Loucy (cell line): ENCODE measurements around the gene ZNF783.

Experiments
- H2AFZ ChIP-seq: fragments of 200-600 bp; sonication (generic); 2 replicates; pipeline ENCODE4 v1.6.0; 2016; ENCODE audit warnings: antibody characterized with exemption, mild to moderate bottlenecking, low read length, moderate library complexity
- H3F3A ChIP-seq: fragments of 200-600 bp; 2 replicates; pipeline ENCODE4 v1.6.0; 2016; ENCODE audit warnings: antibody characterized with exemption, low read depth, mild to moderate bottlenecking
- H3K27me3 ChIP-seq: fragments of 200-600 bp; sonication (generic); 2 replicates; pipeline ENCODE4 v1.6.1; 2014; ENCODE audit warnings: low read length, mild to moderate bottlenecking; ENCODE audit not compliant: insufficient read depth, poor library complexity, severe bottlenecking
- H3K36me3 ChIP-seq: fragments of 200-600 bp; sonication (generic); 2 replicates; pipeline ENCODE4 v1.6.1; 2016; ENCODE audit warnings: low read length; ENCODE audit not compliant: insufficient read depth
- H3K4me1 ChIP-seq: fragments of 200-600 bp; sonication (generic); 2 replicates; pipeline ENCODE4 v1.5.1; 2014; ENCODE audit warnings: low read length, mild to moderate bottlenecking; ENCODE audit not compliant: insufficient read depth, poor library complexity, severe bottlenecking
- H3K4me2 ChIP-seq: fragments of 200-600 bp; sonication (generic); 2 replicates; pipeline ENCODE4 v1.6.0; 2014; ENCODE audit warnings: antibody characterized with exemption, low read length, low read depth, mild to moderate bottlenecking; ENCODE audit not compliant: poor library complexity, severe bottlenecking
- H3K4me3 ChIP-seq: fragments of 200-600 bp; sonication (generic); 2 replicates; pipeline ENCODE4 v1.5.1; 2014; ENCODE audit warnings: low read length, mild to moderate bottlenecking, mixed read lengths; ENCODE audit not compliant: poor library complexity, severe bottlenecking
- H3K79me2 ChIP-seq: fragments of 200-600 bp; sonication (generic); 2 replicates; pipeline ENCODE4 v1.6.1; 2014; ENCODE audit warnings: low read length; ENCODE audit not compliant: insufficient read depth
- H3K9ac ChIP-seq: fragments of 200-600 bp; sonication (generic); 2 replicates; pipeline ENCODE4 v1.6.0; 2014; ENCODE audit warnings: mild to moderate bottlenecking, low read depth, low read length, moderate library complexity; ENCODE audit not compliant: poor library complexity, severe bottlenecking
- H3K9me2 ChIP-seq: fragments of 200-600 bp; sonication (generic); replicated peaks from 2 replicates; pipeline ENCODE4 v1.6.1; 2016; ENCODE audit warnings: low read depth, low read length, mixed read lengths
- H3K9me3 ChIP-seq: fragments of 200-600 bp; sonication (generic); 2 replicates; pipeline ENCODE4 v1.6.1; 2014; ENCODE audit warnings: mild to moderate bottlenecking, antibody characterized with exemption, low read length, low read depth; ENCODE audit not compliant: insufficient read depth
- H4K20me1 ChIP-seq: fragments of 200-600 bp; sonication (generic); 2 replicates; pipeline ENCODE4 v1.6.0; 2014; ENCODE audit warnings: antibody characterized with exemption, low read length, mild to moderate bottlenecking; ENCODE audit not compliant: insufficient read depth, poor library complexity, severe bottlenecking
- EZH2phosphoT487 ChIP-seq: fragments of 200-600 bp; IDR thresholded peaks from 2 replicates; pipeline ENCODE4 v1.6.1; 2018; ENCODE audit warnings: antibody characterized with exemption, mild to moderate bottlenecking, moderate library complexity, borderline replicate concordance
- TF ChIP-seq, protein P1 (sequence below): fragments of 200-600 bp; sonication (generic); conservative IDR thresholded peaks from 2 replicates; pipeline ENCODE4 v1.5.1; 2014; ENCODE audit warnings: mild to moderate bottlenecking, antibody characterized with exemption, low read length

The ZNF783 gene

DNA sequence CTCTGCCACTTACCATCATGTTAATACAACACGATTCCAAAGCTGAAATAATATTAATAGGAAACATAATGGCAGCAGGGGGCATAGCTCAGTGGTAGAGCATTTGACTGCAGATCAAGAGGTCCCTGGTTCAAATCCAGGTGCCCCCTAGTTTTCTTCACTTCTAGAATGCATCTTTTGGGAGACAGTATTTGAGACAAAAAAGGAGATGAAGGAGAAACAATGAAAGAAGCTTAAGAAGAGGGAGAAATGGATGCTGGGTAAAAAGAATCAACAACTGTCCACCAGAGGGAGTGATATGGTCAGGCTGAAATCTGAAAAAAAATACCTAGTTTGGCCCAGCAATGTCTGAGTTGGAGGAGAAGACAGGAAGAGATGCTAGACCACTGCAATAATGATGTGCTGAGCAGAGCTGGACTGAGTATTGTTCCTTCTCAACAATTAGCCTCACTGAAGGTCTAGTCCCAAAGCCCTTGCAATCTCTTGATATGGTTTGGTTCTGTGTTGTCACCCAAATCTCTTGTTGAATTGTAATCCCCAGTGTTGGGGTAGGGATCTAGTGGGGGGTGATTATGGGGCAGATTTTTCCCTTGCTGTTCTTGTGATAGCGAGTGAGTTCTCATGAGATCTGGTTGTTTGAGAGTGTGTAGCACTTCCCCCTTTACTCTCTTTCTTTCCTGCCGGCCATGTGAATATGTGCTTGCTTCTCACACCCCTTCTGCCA lies 48.3 kb downstream of the ZNF783 start:
- H2AFZ ChIP-seq = peak overlapping the region; percentile 25; the same call in 1 of the 2 replicates

DNA sequence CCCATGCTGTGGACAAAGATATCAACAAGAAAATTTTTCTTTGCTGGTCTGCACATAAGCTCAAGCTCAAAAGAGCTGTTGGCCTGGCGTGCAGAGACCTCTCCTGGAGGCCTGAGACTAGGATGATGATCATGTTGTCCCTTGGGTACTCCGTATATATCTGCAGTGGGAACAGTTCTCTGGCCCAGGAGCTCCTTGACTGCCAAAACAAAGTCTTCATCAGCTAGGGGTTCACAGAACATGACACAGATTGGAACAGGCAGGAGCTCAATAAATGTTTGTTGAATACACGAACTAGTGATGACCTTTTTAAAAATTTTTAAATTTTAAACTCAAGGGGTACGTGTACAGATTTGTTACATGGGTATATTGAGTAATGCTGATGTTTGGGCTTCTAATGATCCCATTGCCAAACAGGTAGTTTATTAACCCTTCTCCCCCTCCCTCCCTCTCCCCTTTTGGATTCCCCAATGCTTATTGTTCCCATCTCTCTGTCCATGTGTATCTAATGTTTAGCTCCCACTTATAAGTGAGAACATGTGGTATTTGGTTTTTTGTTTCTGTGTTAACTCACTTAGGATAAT lies 49.1 kb downstream of the ZNF783 start:
- H2AFZ ChIP-seq = peak overlapping the region; percentile 12; the same call in 1 of the 2 replicates

More for the DNA sequence above, 48.3 kb downstream of the ZNF783 start:
- no peaks in the 10 kb centered on the region for H4K20me1 ChIP-seq
- no peaks in the 10 kb centered on the region for H3F3A ChIP-seq
- H3K9ac ChIP-seq = no peak overlapping the region
- H3K9me2 ChIP-seq = no peaks in the 10 kb centered on the region
- H3K4me2 ChIP-seq = no peak overlapping the region
- no peak overlapping the region for H3K4me3 ChIP-seq
- no peak for TF ChIP-seq EZH2phosphoT487
- TF ChIP-seq, protein P1, sequence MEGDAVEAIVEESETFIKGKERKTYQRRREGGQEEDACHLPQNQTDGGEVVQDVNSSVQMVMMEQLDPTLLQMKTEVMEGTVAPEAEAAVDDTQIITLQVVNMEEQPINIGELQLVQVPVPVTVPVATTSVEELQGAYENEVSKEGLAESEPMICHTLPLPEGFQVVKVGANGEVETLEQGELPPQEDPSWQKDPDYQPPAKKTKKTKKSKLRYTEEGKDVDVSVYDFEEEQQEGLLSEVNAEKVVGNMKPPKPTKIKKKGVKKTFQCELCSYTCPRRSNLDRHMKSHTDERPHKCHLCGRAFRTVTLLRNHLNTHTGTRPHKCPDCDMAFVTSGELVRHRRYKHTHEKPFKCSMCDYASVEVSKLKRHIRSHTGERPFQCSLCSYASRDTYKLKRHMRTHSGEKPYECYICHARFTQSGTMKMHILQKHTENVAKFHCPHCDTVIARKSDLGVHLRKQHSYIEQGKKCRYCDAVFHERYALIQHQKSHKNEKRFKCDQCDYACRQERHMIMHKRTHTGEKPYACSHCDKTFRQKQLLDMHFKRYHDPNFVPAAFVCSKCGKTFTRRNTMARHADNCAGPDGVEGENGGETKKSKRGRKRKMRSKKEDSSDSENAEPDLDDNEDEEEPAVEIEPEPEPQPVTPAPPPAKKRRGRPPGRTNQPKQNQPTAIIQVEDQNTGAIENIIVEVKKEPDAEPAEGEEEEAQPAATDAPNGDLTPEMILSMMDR = peak; percentile 70
- H3K36me3 ChIP-seq = no peaks in the 10 kb centered on the region
- H3K9me3 ChIP-seq = no peaks in the 10 kb centered on the region
- H3K4me1 ChIP-seq = no peaks in the 10 kb centered on the region
- H3K27me3 ChIP-seq = no peaks in the 10 kb centered on the region
- no peaks in the 10 kb centered on the region for H3K79me2 ChIP-seq

DNA sequence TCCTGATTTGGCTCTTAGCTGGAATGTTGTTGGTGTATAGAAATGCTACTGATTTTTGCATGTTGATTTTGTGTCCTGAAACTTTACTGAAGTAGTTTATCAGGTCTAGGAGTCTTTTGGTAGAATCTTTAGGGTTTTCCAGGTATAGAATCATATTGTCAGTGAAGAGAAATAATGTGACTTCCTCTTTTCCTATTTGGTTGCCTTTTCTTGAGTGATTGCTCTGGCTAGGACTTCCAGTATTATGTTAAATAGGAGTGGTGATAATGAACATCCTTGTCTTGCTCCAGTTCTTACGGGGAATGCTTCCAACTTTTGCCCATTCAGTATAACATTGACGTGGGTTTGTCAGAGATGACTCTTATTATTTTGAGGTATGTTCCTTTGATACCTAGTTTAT lies 52.0 kb downstream of the ZNF783 start:
- no peaks in the 10 kb centered on the region for H3K9me2 ChIP-seq
- H3K79me2 ChIP-seq = no peaks in the 10 kb centered on the region
- H3K36me3 ChIP-seq = no peaks in the 10 kb centered on the region
- H3K9ac ChIP-seq = no peak overlapping the region
- H3K9me3 ChIP-seq = no peaks in the 10 kb centered on the region
- H3K4me2 ChIP-seq = no peak overlapping the region
- no peaks in the 10 kb centered on the region for H3F3A ChIP-seq
- TF ChIP-seq, protein P1 = no peak
- no peak for TF ChIP-seq EZH2phosphoT487
- no peaks in the 10 kb centered on the region for H4K20me1 ChIP-seq
- no peak overlapping the region for H3K4me3 ChIP-seq
- peaks cover 6% of the 10 kb centered on the region for H3K27me3 ChIP-seq
- no peak overlapping the region for H2AFZ ChIP-seq
- no peaks in the 10 kb centered on the region for H3K4me1 ChIP-seq

More for the DNA sequence above, 49.1 kb downstream of the ZNF783 start:
- no peaks in the 10 kb centered on the region for H3K9me2 ChIP-seq
- no peaks in the 10 kb centered on the region for H3F3A ChIP-seq
- H3K36me3 ChIP-seq = no peaks in the 10 kb centered on the region
- H3K4me3 ChIP-seq = no peak overlapping the region
- H3K79me2 ChIP-seq = no peaks in the 10 kb centered on the region
- no peak for TF ChIP-seq EZH2phosphoT487
- TF ChIP-seq, protein P1 = no peak
- no peak overlapping the region for H3K4me2 ChIP-seq
- no peaks in the 10 kb centered on the region for H3K4me1 ChIP-seq
- H3K9ac ChIP-seq = no peak overlapping the region
- H4K20me1 ChIP-seq = no peaks in the 10 kb centered on the region
- no peaks in the 10 kb centered on the region for H3K27me3 ChIP-seq
- no peaks in the 10 kb centered on the region for H3K9me3 ChIP-seq
